Muscle of back (tissue), 11 donors: ENCODE results near the gene ATG16L1. TPM values are rescaled to one million over a fixed set of nuclear protein-coding genes. Genes with fewer than 3 reads are reported as not detected.
"Not testable (repeated sequence)": the region's sequence is repeated elsewhere in the genome, so short reads cannot be mapped to it uniquely, and the experiment has no call there.

Experiments
- DNase-seq, 3 donors: peaks; one replicate each; pipeline versions ENCODE4 v3.0.0 to v3.0.0-alpha.2; 2013
- polyA plus RNA-seq, 10 donors: library from polyadenylated mRNA; unstranded; fragments of 120-200 nt; gene quantifications; one replicate each; pipeline ENCODE4 v1.2.1, GENCODE V29; 2013; ENCODE audit not compliant: insufficient read length in 10 of 10

The ATG16L1 gene
- polyA plus RNA-seq, 10 donors, result 13.8 to 19.5 (median 16.5) TPM

- no peak for DNase-seq
Measured at GRCh38 chr2:233329489-233330135, 78.1 kb downstream of the ATG16L1 start.

GRCh38 chr2:233331536-233331935 lies 80.1 kb downstream of the ATG16L1 start:
- peak in 2 of 3 donors; percentile 48 to 60 for DNase-seq

- DNase-seq, result no peak
Measured at GRCh38 chr2:233332125-233332524, 80.7 kb downstream of the ATG16L1 start.

GRCh38 chr2:233334915-233335314 lies 83.4 kb downstream of the ATG16L1 start:
- no peak for DNase-seq

- DNase-seq, result not testable (repeated sequence)
Measured at GRCh38 chr2:233336091-233336490, 84.6 kb downstream of the ATG16L1 start.

- DNase-seq, result no peak
Measured at GRCh38 chr2:233336541-233336940, 85.1 kb downstream of the ATG16L1 start.

GRCh38 chr2:233338046-233338445 lies 86.6 kb downstream of the ATG16L1 start:
- no peak for DNase-seq

- no peak for DNase-seq
Measured at GRCh38 chr2:233338812-233339368, 87.4 kb downstream of the ATG16L1 start.

- no peak for DNase-seq
Measured at GRCh38 chr2:233339427-233339826, 88.0 kb downstream of the ATG16L1 start.

- no peak for DNase-seq
Measured at GRCh38 chr2:233341296-233341695, 89.8 kb downstream of the ATG16L1 start.

GRCh38 chr2:233342301-233342700 lies 90.8 kb downstream of the ATG16L1 start:
- no peak for DNase-seq

- DNase-seq, result no peak
Measured at GRCh38 chr2:233343171-233343705, 91.8 kb downstream of the ATG16L1 start.

Other genes starting within 250 kb of the ATG16L1 start
- gene NGEF, start 238.4 kb upstream of the ATG16L1 start, polyA plus RNA-seq, result 1 to 10 TPM; 1.2 to 5.1 (median 2.0) TPM
- gene NEU2, start 219.0 kb upstream of the ATG16L1 start, polyA plus RNA-seq, result not detected
- 1 to 10 TPM; 4.7 to 9.5 (median 7.2) TPM for gene INPP5D, start 191.3 kb upstream of the ATG16L1 start, polyA plus RNA-seq
- gene SAG, start 56.1 kb downstream of the ATG16L1 start, polyA plus RNA-seq, result under 1 TPM; 0.04 to 0.20 (median 0.13) TPM
- 10 to 100 TPM; 19.5 to 35.6 (median 22.8) TPM for gene DGKD, start 102.8 kb downstream of the ATG16L1 start, polyA plus RNA-seq